ENCODE measurements around the gene ZNF716.

The ZNF716 gene

DNA sequence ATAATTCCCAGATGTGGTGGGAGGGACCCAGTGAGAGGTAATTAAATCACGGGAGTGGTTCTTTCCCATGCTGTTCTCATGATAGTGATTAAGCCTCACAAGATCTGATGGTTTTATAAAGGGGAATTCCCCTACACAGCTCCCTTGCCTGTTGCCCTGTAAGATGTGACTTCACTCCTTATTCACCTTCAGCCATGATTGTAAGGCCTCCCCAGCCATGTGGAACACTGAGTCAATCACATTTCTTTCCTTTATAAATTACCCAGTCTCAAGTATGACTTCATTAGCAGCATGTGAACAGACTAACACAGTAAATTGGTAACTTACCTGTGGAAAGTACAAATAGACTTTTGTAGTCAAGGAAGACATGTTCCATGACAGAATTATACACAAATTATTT is 55.2 kb downstream of the ZNF716 start:
- H3K4me3 ChIP-seq (ENCODE audit: low read depth, low read length), result no peak overlapping the region
- DNase-seq (ENCODE audit: low read depth, low spot score), result no peak
- TF ChIP-seq, protein P1, sequence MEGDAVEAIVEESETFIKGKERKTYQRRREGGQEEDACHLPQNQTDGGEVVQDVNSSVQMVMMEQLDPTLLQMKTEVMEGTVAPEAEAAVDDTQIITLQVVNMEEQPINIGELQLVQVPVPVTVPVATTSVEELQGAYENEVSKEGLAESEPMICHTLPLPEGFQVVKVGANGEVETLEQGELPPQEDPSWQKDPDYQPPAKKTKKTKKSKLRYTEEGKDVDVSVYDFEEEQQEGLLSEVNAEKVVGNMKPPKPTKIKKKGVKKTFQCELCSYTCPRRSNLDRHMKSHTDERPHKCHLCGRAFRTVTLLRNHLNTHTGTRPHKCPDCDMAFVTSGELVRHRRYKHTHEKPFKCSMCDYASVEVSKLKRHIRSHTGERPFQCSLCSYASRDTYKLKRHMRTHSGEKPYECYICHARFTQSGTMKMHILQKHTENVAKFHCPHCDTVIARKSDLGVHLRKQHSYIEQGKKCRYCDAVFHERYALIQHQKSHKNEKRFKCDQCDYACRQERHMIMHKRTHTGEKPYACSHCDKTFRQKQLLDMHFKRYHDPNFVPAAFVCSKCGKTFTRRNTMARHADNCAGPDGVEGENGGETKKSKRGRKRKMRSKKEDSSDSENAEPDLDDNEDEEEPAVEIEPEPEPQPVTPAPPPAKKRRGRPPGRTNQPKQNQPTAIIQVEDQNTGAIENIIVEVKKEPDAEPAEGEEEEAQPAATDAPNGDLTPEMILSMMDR (IDR thresholded peaks at IDR 0.05; ENCODE audit: insufficient read depth, low read length, missing control alignments), result no peak
- ChIA-PET CTCF (no interaction called here), POLR2A (no interaction called here)
